Nucleus accumbens (tissue), 56 donors: ENCODE results near the gene DUSP10.

Experiments used
- DNase-seq, 56 donors: peaks; one replicate each; lab custom pipeline; 2025; lab: John Stamatoyannopoulos, UW

The DUSP10 gene

GRCh38 chr1:221735999-221736398, 5.9 kb downstream of the DUSP10 start:
- no peak for DNase-seq

GRCh38 chr1:221734187-221734586, 7.7 kb downstream of the DUSP10 start:
- DNase-seq: no peak

- no peak for DNase-seq
These were observed 9.8 kb downstream of the DUSP10 start for GRCh38 chr1:221732052-221732451.

GRCh38 chr1:221729771-221730330, 12.0 kb downstream of the DUSP10 start:
- DNase-seq: no peak

- DNase-seq: no peak
These were observed 13.8 kb downstream of the DUSP10 start for GRCh38 chr1:221728037-221728505.

- DNase-seq: no peak
These were observed 14.5 kb downstream of the DUSP10 start for GRCh38 chr1:221727146-221728036.

GRCh38 chr1:221725735-221726672, 15.9 kb downstream of the DUSP10 start:
- DNase-seq: no peak

- no peak for DNase-seq
These were observed 16.8 kb downstream of the DUSP10 start for GRCh38 chr1:221724931-221725605.

- no peak for DNase-seq
These were observed 18.0 kb downstream of the DUSP10 start for GRCh38 chr1:221723848-221724236.

GRCh38 chr1:221723018-221723847, 18.7 kb downstream of the DUSP10 start:
- no peak for DNase-seq

- DNase-seq: no peak
These were observed 19.5 kb downstream of the DUSP10 start for GRCh38 chr1:221722254-221723017.

- no peak for DNase-seq
These were observed 21.3 kb downstream of the DUSP10 start for GRCh38 chr1:221720545-221720944.

GRCh38 chr1:221719987-221720386, 21.9 kb downstream of the DUSP10 start:
- no peak for DNase-seq

- no peak for DNase-seq
These were observed 22.7 kb downstream of the DUSP10 start for GRCh38 chr1:221719278-221719597.

- no peak for DNase-seq
These were observed 23.3 kb downstream of the DUSP10 start for GRCh38 chr1:221718381-221719277.

GRCh38 chr1:221717485-221717853, 24.4 kb downstream of the DUSP10 start:
- no peak for DNase-seq

- no peak for DNase-seq
These were observed 25.0 kb downstream of the DUSP10 start for GRCh38 chr1:221716713-221717484.
